Heart left ventricle (tissue), 13 donors: ENCODE measurements around the gene SCN1A.

Experiments used
- CTCF ChIP-seq, 12 donors: fragments of 200-600 bp; sonication (generic) in 4 of 12; IDR thresholded peaks; one replicate each; pipeline versions ENCODE4 v1.5.0 to v1.8.0; 2018 to 2022; ENCODE audit warnings: antibody characterized with exemption in 12 of 12, mild to moderate bottlenecking in 5 of 12
- POLR2A ChIP-seq, 2 donors: fragments of 450-650 bp; IDR thresholded peaks; one replicate each; pipeline ENCODE4 v1.6.1; 2017; ENCODE audit warnings: antibody characterized with exemption in 2 of 2, mild to moderate bottlenecking in 2 of 2, moderate library complexity in 2 of 2
- donor health status: ischemic (EF 13 %, LVEDD 7.1; RV severe dilation, severe dysfunction).
- donor health status: DM: no; HTN: yes; CAD: no.
- donor health status: DM: no; HTN: no; CAD: no.
- donor health status: ischemic (EF 25% LVEDD 6.9; RV normal size, moderate dysfunction).
- donor health status: ischemic (EF 25% LVEDD 5.7; RV mildly dilated, moderate dysfunction).
- donor health status: ischemic (EF 35%, LVEDD 5.7; RV mildly dilated, moderate dysfunction).
- donor health status: nonischemic (EF 11% LVEDD 7.7; RV severe dilation, severe dysfunction).
- donor health status: DM: yes; HTN: yes; CAD: no.
- donor health status: PGD.
- donor health status: ischemic (EF 29% LVEDD 5.4; RV normal size, mild dysfunction).
- donor health status: nonischemic (EF 23%, LVEDD 6.1; RV moderate dilation, normal function).

- no peak for TF ChIP-seq POLR2A (IDR thresholded peaks at IDR 0.05)
- TF ChIP-seq CTCF (IDR thresholded peaks at IDR 0.05), result no peak
Observed at GRCh38 chr2:166163775-166164174, 36.0 kb upstream of the SCN1A start.
